Brain microvascular endothelial cell (primary cell): Measurements from ENCODE around the gene LDLRAD4.

Experiments
- DNase-seq: peaks from one replicate; pipeline ENCODE4 v3.0.0-alpha.2; 2020
- H3K27ac ChIP-seq: fragments of 250-450 bp; sonication (Bioruptor Pico); 2 replicates; pipeline ENCODE4 v1.5.1; 2020; ENCODE audit warnings: mild to moderate bottlenecking, moderate library complexity
- H3K27me3 ChIP-seq: fragments of 250-450 bp; sonication (Bioruptor Pico); replicated peaks from 2 replicates; pipeline ENCODE4 v1.5.1; 2020; ENCODE audit warnings: mild to moderate bottlenecking
- H3K36me3 ChIP-seq: fragments of 250-450 bp; sonication (Bioruptor Pico); replicated peaks from 2 replicates; pipeline ENCODE4 v1.5.1; 2020; ENCODE audit warnings: mild to moderate bottlenecking
- H3K4me3 ChIP-seq: 2 replicates; pipeline ENCODE4 v1.5.1; 2011; ENCODE audit warnings: low read depth, mild to moderate bottlenecking, control low read depth, low read length, moderate library complexity
- CTCF ChIP-seq: IDR thresholded peaks from 2 replicates; pipeline ENCODE4 v1.5.1; 2011; ENCODE audit warnings: low read depth, mild to moderate bottlenecking, moderate library complexity, low read length, control low read depth, inconsistent platforms; ENCODE audit errors: missing control alignments
- in situ Hi-C: cut with HindIII; loops from 2 replicates; pipeline ENCODE4 v1.10.0; 2017; ENCODE audit warnings: low sequenced_read_pairs, low pct_ligation_motif_present

The LDLRAD4 gene

GRCh38 chr18:13559754-13560153 is 341.2 kb downstream of the LDLRAD4 start:
- no peak for TF ChIP-seq CTCF
- no peak for DNase-seq
- no peak overlapping the region for H3K4me3 ChIP-seq
- in situ Hi-C loops: no loop called here
- no peaks in the 10 kb centered on the region for H3K36me3 ChIP-seq
- H3K27ac ChIP-seq: no peak overlapping the region
- H3K27me3 ChIP-seq: no peaks in the 10 kb centered on the region

GRCh38 chr18:13560306-13560705 is 341.7 kb downstream of the LDLRAD4 start:
- DNase-seq: no peak

DNA sequence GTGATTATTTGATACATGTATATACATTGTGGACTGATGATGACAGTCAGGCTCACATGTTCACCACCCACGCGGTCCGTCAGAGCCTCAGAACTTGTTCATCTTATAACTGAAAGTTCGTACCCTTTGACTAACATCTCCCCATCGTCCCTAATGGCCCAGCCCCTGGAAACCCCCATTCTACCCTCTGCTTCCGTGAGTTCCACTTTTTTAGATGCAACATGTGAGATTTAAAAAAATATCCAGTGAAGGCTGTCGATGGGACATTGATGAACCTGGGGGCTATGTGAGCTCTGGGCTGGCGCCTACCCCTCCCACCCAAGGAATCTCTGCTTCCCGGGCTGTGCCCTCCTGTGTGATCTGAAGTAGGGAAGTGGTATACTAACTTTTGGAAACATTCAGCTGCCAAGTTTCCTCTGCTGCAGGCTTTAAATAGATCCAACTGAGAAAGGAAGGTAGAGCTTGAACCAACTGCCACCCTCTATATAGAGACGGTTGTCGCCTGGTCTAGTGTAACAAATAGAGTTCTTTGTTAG is 344.0 kb downstream of the LDLRAD4 start:
- Histone ChIP-seq H3K27ac (no peak overlapping the region), H3K36me3 (no peaks in the 10 kb centered on the region), H3K27me3 (no peaks in the 10 kb centered on the region), H3K4me3 (no peak overlapping the region)
- no peak for DNase-seq
- in situ Hi-C loops: no loop called here
- TF ChIP-seq CTCF: no peak

More at GRCh38 chr18:13560306-13560705, 341.7 kb downstream of the LDLRAD4 start:
- in situ Hi-C loops: no loop called here
- Histone ChIP-seq H3K27me3 (no peaks in the 10 kb centered on the region), H3K27ac (no peak overlapping the region), H3K4me3 (no peak overlapping the region), H3K36me3 (no peaks in the 10 kb centered on the region)
- TF ChIP-seq CTCF: no peak

DNA sequence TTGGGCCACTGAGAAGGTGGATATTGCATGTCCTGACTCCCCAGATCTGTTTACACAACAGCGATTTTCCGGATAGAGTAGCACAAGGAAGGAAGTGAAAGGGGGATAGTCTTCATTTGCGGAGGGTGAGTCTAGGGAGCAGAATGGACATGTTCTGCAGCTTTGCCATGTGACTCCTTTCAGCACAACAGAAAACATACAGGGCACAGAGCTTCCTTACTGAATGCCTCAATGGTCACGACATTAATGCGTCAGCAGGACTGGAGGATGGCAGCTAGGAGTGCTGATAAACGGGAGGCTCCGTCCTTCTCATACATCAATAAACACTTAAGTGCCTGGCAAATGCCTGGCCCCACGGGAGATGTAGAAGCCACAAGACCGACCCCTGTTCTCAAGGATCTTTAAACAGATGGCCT is 344.8 kb downstream of the LDLRAD4 start:
- H3K27me3 ChIP-seq: no peaks in the 10 kb centered on the region
- no peak overlapping the region for H3K4me3 ChIP-seq
- in situ Hi-C loops: no loop called here
- no peak for DNase-seq
- no peak for TF ChIP-seq CTCF
- H3K36me3 ChIP-seq: no peaks in the 10 kb centered on the region
- no peak overlapping the region for H3K27ac ChIP-seq

DNA sequence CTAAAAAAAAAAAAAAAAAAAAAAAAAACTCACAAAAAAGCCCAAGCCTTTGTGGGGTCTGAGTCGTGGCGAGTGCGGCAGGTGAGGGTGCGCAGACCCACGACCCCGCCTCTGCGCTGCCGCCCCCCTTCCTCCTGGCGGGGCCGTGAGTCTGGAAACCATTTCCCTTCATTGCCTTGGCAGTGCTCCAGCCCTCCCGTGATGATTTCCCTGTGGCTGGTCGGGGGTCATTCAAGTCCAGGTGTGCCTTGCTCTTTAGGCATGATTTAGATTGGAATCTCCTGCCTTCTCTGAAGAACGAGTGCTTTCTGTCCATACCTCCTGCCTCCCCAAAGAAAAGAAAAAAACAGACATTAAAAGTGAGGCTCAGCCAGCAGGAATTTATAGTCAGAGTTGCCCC is 346.0 kb downstream of the LDLRAD4 start:
- in situ Hi-C loops: no loop called here
- TF ChIP-seq CTCF: no peak
- H3K27me3 ChIP-seq: no peaks in the 10 kb centered on the region
- H3K36me3 ChIP-seq: no peaks in the 10 kb centered on the region
- H3K4me3 ChIP-seq: no peak overlapping the region
- no peak for DNase-seq
- no peak overlapping the region for H3K27ac ChIP-seq

GRCh38 chr18:13565228-13565627 is 346.7 kb downstream of the LDLRAD4 start:
- H3K27ac ChIP-seq: no peak overlapping the region

More at GRCh38 chr18:13565228-13565627, 346.7 kb downstream of the LDLRAD4 start:
- Histone ChIP-seq H3K36me3 (no peaks in the 10 kb centered on the region), H3K27me3 (no peaks in the 10 kb centered on the region), H3K4me3 (no peak overlapping the region)
- in situ Hi-C loops: no loop called here
- no peak for TF ChIP-seq CTCF
- no peak for DNase-seq
